Suprapubic skin (tissue), 4 donors: ENCODE data around the gene TSSK2. TPM values are rescaled to one million over a fixed set of nuclear protein-coding genes. Genes with fewer than 3 reads are reported as not detected.

Experiments used
- DNase-seq, 2 donors: peaks; one replicate each; pipeline ENCODE4 v3.0.0-alpha.2; 2019; ENCODE audit warnings: low spot score in 2 of 2
- H3K27ac ChIP-seq: fragments of 200-600 bp; sonication (generic); one replicate; pipeline ENCODE4 v1.5.1; 2019
- H3K27me3 ChIP-seq: fragments of 200-600 bp; sonication (generic); one replicate; pipeline ENCODE4 v1.5.1; 2019
- H3K36me3 ChIP-seq: fragments of 200-600 bp; sonication (generic); one replicate; pipeline ENCODE4 v1.5.1; 2019
- H3K4me1 ChIP-seq: fragments of 200-600 bp; sonication (generic); one replicate; pipeline ENCODE4 v1.5.1; 2019
- H3K4me3 ChIP-seq: fragments of 200-600 bp; sonication (generic); one replicate; pipeline ENCODE4 v1.5.1; 2019; ENCODE audit warnings: mild to moderate bottlenecking
- H3K9me3 ChIP-seq: fragments of 200-600 bp; sonication (generic); one replicate; pipeline ENCODE4 v1.5.1; 2019
- EP300 ChIP-seq: sonication (generic); formaldehyde crosslinking; IDR thresholded peaks from one replicate; pipeline ENCODE4 v1.6.1; 2017; ENCODE audit warnings: antibody characterized with exemption
- POLR2A ChIP-seq, 2 donors: fragments of 450-650 bp; IDR thresholded peaks; one replicate each; pipeline ENCODE4 v1.6.1; 2017; ENCODE audit warnings: antibody characterized with exemption in 2 of 2, mild to moderate bottlenecking in 2 of 2, moderate library complexity in 2 of 2
- POLR2AphosphoS5 ChIP-seq, 3 donors: sonication (generic); formaldehyde crosslinking; IDR thresholded peaks; one replicate each; pipeline ENCODE4 v1.6.1; 2017; ENCODE audit warnings: antibody characterized with exemption in 3 of 3
- WGBS: methylation state at CpG from one replicate; pipeline ENCODE4 v1.1.5; 2018; 5-methylcytosine and 5-hydroxymethylcytosine counted together
- total RNA-seq, 4 donors: library from RNA; depleted of rRNA; stranded (reverse); fragments of >200 nt; gene quantifications; one replicate each; pipeline ENCODE4 v1.1.0, GENCODE V29; 2016
- TF ChIP-seq, protein P1 (sequence below), 2 donors: fragments of 200-600 bp in 1 of 2; fragments of 450-650 bp in 1 of 2; sonication (generic) in 1 of 2; IDR thresholded peaks; one replicate each; pipeline ENCODE4 v1.5.1; 2016 to 2019; ENCODE audit warnings: antibody characterized with exemption in 2 of 2, mild to moderate bottlenecking in 1 of 2, moderate library complexity in 1 of 2

TSSK2 gene
- total RNA-seq, 4 donors from 2014 or later = not detected

DNA sequence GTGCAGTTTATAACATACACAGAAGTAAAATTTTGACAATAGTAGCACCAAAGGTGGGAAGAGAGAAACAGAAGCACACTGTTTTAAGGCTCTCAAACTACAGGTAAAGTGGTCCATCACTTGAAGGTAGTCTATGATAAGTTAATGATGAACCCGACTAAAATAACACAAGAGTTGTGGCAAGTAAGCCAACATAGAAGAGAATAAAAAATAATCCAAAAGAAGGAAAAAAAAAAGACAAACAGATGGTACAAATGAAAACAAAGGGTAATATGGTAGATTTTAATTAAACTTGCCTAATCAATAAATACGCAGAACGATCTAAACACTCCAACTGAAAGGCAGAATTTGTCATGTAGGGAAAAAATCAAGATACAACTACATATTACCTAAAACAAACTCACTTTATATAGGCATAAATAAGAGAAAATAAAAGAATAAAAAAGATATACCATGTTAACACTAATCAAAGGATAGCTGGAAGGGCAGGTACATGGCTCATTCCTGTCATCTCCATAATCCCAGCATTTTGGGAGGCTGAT lies 40.5 kb upstream of the TSSK2 start:
- 95% methylated on average over 3 of the region's 3 CpGs for WGBS
- Histone ChIP-seq H3K27ac (no peak overlapping the region), H3K9me3 (no peaks in the 10 kb centered on the region), H3K27me3 (no peaks in the 10 kb centered on the region), H3K4me1 (peaks cover 14% of the 10 kb centered on the region), H3K36me3 (peaks cover 30% of the 10 kb centered on the region), H3K4me3 (no peak overlapping the region)
- TF ChIP-seq EP300 (no peak), POLR2A (IDR thresholded peaks at IDR 0.05) (no peak), POLR2AphosphoS5 (IDR thresholded peaks at IDR 0.05) (no peak)
- TF ChIP-seq, protein P1, sequence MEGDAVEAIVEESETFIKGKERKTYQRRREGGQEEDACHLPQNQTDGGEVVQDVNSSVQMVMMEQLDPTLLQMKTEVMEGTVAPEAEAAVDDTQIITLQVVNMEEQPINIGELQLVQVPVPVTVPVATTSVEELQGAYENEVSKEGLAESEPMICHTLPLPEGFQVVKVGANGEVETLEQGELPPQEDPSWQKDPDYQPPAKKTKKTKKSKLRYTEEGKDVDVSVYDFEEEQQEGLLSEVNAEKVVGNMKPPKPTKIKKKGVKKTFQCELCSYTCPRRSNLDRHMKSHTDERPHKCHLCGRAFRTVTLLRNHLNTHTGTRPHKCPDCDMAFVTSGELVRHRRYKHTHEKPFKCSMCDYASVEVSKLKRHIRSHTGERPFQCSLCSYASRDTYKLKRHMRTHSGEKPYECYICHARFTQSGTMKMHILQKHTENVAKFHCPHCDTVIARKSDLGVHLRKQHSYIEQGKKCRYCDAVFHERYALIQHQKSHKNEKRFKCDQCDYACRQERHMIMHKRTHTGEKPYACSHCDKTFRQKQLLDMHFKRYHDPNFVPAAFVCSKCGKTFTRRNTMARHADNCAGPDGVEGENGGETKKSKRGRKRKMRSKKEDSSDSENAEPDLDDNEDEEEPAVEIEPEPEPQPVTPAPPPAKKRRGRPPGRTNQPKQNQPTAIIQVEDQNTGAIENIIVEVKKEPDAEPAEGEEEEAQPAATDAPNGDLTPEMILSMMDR (IDR thresholded peaks at IDR 0.05) = no peak
- DNase-seq = no peak

DNA sequence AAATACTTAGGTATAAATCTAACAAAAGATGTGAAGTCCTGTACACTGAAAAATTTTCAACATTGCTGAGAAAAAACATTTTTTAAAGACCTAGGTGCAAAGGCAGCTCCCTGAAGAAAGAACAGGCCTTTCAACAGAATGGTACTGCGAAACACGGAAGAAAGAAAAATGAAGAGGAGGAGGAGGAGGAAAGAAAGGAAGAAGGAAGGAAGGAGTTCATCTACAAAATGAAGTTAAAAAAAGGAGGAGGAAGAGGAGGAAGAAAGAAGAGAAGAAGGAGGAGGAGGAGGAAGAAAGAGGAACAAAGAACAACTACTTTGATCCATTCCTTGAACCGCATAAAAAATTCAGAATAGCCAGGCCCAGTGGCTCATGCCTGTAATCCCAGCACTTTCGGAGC lies 38.4 kb upstream of the TSSK2 start:
- no peak for DNase-seq
- 92% methylated on average over 4 of the region's 4 CpGs for WGBS
- no peak for TF ChIP-seq EP300
- TF ChIP-seq POLR2A (IDR thresholded peaks at IDR 0.05) = no peak
- TF ChIP-seq, protein P1 (IDR thresholded peaks at IDR 0.05) = no peak
- no peak for TF ChIP-seq POLR2AphosphoS5 (IDR thresholded peaks at IDR 0.05)
- Histone ChIP-seq H3K36me3 (peaks cover 24% of the 10 kb centered on the region), H3K27me3 (no peaks in the 10 kb centered on the region), H3K4me3 (no peak overlapping the region), H3K9me3 (no peaks in the 10 kb centered on the region), H3K4me1 (no peaks in the 10 kb centered on the region), H3K27ac (no peak overlapping the region)

DNA sequence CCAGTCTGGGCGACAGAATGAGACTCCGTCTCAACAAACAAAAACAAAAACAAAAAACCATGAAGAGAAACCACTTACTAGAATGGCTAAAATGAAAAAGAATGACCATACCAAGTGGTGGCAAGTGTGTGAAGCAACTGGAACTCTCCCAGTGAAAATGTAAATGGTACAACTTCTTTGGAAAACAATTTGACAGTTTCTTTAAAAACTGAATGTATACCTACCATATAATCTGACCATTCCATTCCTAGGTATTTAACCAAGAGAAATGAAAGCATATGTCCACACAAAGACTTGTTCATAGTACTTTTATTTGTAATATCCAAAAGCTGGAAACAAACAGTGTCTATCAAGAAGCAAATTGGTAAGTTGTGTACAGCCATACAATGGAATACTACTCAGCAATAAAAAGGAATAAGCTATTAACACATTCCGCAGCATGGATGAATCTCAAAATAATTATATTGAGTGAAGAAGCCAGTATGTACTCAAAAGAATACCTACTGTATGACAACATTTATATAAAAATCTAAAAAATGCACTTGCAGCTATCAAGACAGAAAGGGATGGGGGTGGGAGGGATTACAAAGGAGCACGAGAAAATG lies 36.6 kb upstream of the TSSK2 start:
- Histone ChIP-seq H3K27me3 (no peaks in the 10 kb centered on the region), H3K4me3 (no peak overlapping the region), H3K9me3 (no peaks in the 10 kb centered on the region), H3K27ac (no peak overlapping the region), H3K4me1 (peaks cover 13% of the 10 kb centered on the region), H3K36me3 (peaks cover 10% of the 10 kb centered on the region)
- no peak for TF ChIP-seq POLR2A (IDR thresholded peaks at IDR 0.05)
- TF ChIP-seq POLR2AphosphoS5 (IDR thresholded peaks at IDR 0.05) = no peak
- TF ChIP-seq EP300 = no peak
- TF ChIP-seq, protein P1 (IDR thresholded peaks at IDR 0.05) = no peak
- no peak for DNase-seq
- WGBS = 94% methylated on average over 4 of the region's 4 CpGs

DNA sequence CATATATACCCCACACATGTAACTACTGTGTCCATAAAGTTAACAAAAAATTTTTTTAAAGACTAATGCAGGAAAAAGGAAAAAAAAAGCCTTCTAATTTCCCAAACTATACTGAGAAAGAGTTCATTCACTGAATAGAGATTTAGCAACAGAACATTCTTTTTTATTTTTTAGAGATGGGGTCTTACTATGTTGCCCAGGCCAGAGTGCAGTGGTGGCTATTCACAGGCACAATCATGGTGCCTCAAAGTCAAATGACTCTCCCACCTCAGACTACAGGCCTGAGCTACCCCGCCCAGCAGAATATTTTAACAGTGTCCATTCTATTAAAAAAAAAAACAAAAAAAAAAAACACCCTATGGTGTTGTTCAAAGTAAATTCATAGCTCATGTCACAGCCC lies 34.6 kb upstream of the TSSK2 start:
- TF ChIP-seq, protein P1 (IDR thresholded peaks at IDR 0.05) = no peak
- TF ChIP-seq POLR2A (IDR thresholded peaks at IDR 0.05) (no peak), EP300 (no peak), POLR2AphosphoS5 (IDR thresholded peaks at IDR 0.05) (no peak)
- H3K9me3 ChIP-seq = no peaks in the 10 kb centered on the region
- H3K27ac ChIP-seq = no peak overlapping the region
- no peak overlapping the region for H3K4me3 ChIP-seq
- H3K36me3 ChIP-seq = peaks cover 10% of the 10 kb centered on the region
- 100% methylated on average over 1 of the region's 1 CpG for WGBS
- peaks cover 13% of the 10 kb centered on the region for H3K4me1 ChIP-seq
- H3K27me3 ChIP-seq = no peaks in the 10 kb centered on the region
- no peak for DNase-seq

DNA sequence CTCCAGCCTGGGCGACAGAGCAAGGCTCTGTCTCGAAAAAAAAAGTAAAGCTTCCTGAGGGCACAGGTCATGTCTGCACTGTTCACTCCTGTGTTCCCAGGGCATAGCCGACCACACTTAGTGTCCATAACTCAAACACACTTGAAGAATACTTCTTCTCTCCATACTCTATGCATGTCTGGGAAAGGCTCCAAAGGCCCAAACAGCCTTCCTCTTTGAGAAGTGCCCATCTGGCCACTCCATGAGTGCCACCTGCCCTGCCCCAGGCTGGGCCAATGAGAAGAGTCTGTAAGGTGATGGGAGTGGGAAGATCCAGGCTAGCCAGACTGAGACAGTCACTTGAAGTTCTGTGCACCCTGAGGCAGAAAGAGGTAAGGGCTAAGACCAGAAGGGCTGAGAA lies 33.6 kb upstream of the TSSK2 start:
- no peaks in the 10 kb centered on the region for H3K27me3 ChIP-seq
- DNase-seq = no peak
- peaks cover 13% of the 10 kb centered on the region for H3K4me1 ChIP-seq
- no peak overlapping the region for H3K27ac ChIP-seq
- peaks cover 10% of the 10 kb centered on the region for H3K36me3 ChIP-seq
- H3K9me3 ChIP-seq = no peaks in the 10 kb centered on the region
- 72% methylated on average over 3 of the region's 3 CpGs for WGBS
- TF ChIP-seq, protein P1 (IDR thresholded peaks at IDR 0.05) = no peak
- no peak for TF ChIP-seq EP300
- TF ChIP-seq POLR2A (IDR thresholded peaks at IDR 0.05) = no peak
- no peak for TF ChIP-seq POLR2AphosphoS5 (IDR thresholded peaks at IDR 0.05)
- no peak overlapping the region for H3K4me3 ChIP-seq
